Adrenal gland (tissue), 5 donors: ENCODE measurements around the gene SDK1.

Experiments
- POLR2A ChIP-seq, 2 donors: fragments of 450-650 bp; IDR thresholded peaks; one replicate each; pipeline ENCODE4 v1.6.1; 2017; ENCODE audit warnings: antibody characterized with exemption in 2 of 2, mild to moderate bottlenecking in 2 of 2, moderate library complexity in 1 of 2
- TF ChIP-seq, protein P1 (sequence below), 6 experiments: fragments of 450-650 bp in 4 of 6; fragments of 200-600 bp in 2 of 6; sonication (generic) in 1 of 6; IDR thresholded peaks; 1 replicate in 5 of 6; 2 replicates in 1 of 6; pipeline versions ENCODE4 v1.5.1 to v1.8.0; 2016 to 2021; ENCODE audit warnings: antibody characterized with exemption in 6 of 6, mild to moderate bottlenecking in 2 of 6, moderate library complexity in 1 of 6
- donor health status: DM: no; HTN: no; CAD: no.

DNA sequence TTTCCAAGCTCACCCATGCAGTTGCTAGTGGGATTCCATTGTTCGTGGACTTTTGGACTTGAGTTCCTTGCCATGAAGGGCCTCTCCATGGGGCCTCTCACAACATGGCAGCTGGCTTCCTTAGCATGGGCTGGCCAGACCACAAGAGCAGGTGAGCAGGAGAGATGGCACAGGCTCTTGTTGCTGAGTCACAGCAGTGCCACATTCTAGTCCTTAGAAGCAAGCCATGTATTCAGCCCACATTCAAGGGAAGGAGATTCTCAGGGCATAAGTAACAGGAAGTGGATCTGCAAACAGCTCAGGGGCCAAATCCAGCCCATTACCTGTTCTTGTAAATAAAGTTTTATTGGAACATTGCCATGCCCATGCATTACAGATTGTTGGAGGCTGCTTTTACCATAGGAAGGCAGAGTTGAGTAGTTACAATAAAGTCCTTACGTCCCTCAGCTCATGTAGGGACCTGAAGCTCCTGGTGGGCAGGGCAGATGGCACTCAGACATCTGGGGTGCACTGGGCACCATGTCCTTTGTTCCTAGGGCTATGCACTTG lies 899.6 kb downstream of the SDK1 start:
- no peak for TF ChIP-seq POLR2A (IDR thresholded peaks at IDR 0.05)
- TF ChIP-seq, protein P1, sequence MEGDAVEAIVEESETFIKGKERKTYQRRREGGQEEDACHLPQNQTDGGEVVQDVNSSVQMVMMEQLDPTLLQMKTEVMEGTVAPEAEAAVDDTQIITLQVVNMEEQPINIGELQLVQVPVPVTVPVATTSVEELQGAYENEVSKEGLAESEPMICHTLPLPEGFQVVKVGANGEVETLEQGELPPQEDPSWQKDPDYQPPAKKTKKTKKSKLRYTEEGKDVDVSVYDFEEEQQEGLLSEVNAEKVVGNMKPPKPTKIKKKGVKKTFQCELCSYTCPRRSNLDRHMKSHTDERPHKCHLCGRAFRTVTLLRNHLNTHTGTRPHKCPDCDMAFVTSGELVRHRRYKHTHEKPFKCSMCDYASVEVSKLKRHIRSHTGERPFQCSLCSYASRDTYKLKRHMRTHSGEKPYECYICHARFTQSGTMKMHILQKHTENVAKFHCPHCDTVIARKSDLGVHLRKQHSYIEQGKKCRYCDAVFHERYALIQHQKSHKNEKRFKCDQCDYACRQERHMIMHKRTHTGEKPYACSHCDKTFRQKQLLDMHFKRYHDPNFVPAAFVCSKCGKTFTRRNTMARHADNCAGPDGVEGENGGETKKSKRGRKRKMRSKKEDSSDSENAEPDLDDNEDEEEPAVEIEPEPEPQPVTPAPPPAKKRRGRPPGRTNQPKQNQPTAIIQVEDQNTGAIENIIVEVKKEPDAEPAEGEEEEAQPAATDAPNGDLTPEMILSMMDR (IDR thresholded peaks at IDR 0.05) = no peak
